Natural killer cell (primary cell): ENCODE results near the gene PTPRN2. TPM values are rescaled to one million over a fixed set of nuclear protein-coding genes. Genes with fewer than 3 reads are reported as not detected.

Source experiments
- ATAC-seq, 3 donors: fragments of 150-1000 bp in 2 of 3; fragments of 200-7000 bp in 1 of 3; cut with Tn5 transposase; 1 replicate in 1 of 3; 2 replicates in 2 of 3; pipeline ENCODE4 v1.10.0; 2021; ENCODE audit warnings: mild to moderate bottlenecking in 2 of 3, moderate library complexity in 2 of 3
- DNase-seq, 2 donors: peaks; one replicate each; pipeline versions ENCODE4 v3.0.0 to v3.0.0-alpha.2; 2013 to 2021; ENCODE audit warnings: mixed read lengths in 1 of 2
- H3K27ac ChIP-seq: one replicate; pipeline ENCODE4 v1.5.1; 2013; ENCODE audit warnings: mild to moderate bottlenecking, low read length
- H3K27me3 ChIP-seq: one replicate; pipeline ENCODE4 v1.6.1; 2013; ENCODE audit warnings: low read length; ENCODE audit not compliant: control insufficient read depth, insufficient read depth
- H3K36me3 ChIP-seq: one replicate; pipeline ENCODE4 v1.6.1; 2013; ENCODE audit warnings: low read length; ENCODE audit not compliant: control insufficient read depth, insufficient read depth
- H3K4me1 ChIP-seq: one replicate; pipeline ENCODE4 v1.6.1; 2013; ENCODE audit warnings: low read length; ENCODE audit not compliant: control insufficient read depth, insufficient read depth
- H3K4me3 ChIP-seq: one replicate; pipeline ENCODE4 v1.5.1; 2013; ENCODE audit warnings: low read length
- H3K9me3 ChIP-seq: one replicate; pipeline ENCODE4 v1.6.1; 2013; ENCODE audit warnings: low read length; ENCODE audit not compliant: control insufficient read depth, insufficient read depth
- H3K27ac Mint-ChIP-seq, 2 donors: one replicate each; pipeline ENCODE4 v1.8.0; 2022; ENCODE audit warnings: mild to moderate bottlenecking in 2 of 2, mixed read lengths in 2 of 2, moderate library complexity in 1 of 2
- H3K27me3 Mint-ChIP-seq, 2 donors: one replicate each; pipeline ENCODE4 v1.8.0; 2022; ENCODE audit warnings: low read depth in 2 of 2, mixed read lengths in 2 of 2
- H3K36me3 Mint-ChIP-seq: one replicate; pipeline ENCODE4 v1.8.0; 2022; ENCODE audit warnings: mixed read lengths
- H3K4me1 Mint-ChIP-seq, 2 donors: one replicate each; pipeline ENCODE4 v1.8.0; 2022; ENCODE audit warnings: mixed read lengths in 2 of 2
- H3K4me3 Mint-ChIP-seq: one replicate; pipeline ENCODE4 v1.8.0; 2022; ENCODE audit warnings: mild to moderate bottlenecking, moderate library complexity, mixed read lengths
- H3K9me3 Mint-ChIP-seq, 2 donors: one replicate each; pipeline ENCODE4 v1.8.0; 2022; ENCODE audit warnings: mixed read lengths in 2 of 2
- WGBS: methylation state at CpG from one replicate; pipeline ENCODE4 v1.1.7; 2013; ENCODE audit warnings: missing lambda C conversion rate; ENCODE audit not compliant: insufficient coverage; 5-methylcytosine and 5-hydroxymethylcytosine counted together
- intact Hi-C: fragments of 100-400 bp; cut with micrococcal nuclease; formaldehyde crosslinking; loops from one replicate; pipeline ENCODE4 v1.14.2; 2022
- total RNA-seq, 4 donors: library from RNA; stranded (reverse); fragments of 120-200 nt in 1 of 4; gene quantifications; one replicate each; pipeline versions ENCODE4 v1.2.3 to v1.2.4, GENCODE V29; 2013 to 2022
- TF ChIP-seq, protein P1 (sequence below): fragments of 200-600 bp; IDR thresholded peaks from one replicate; pipeline ENCODE4 v1.8.0; 2022; ENCODE audit warnings: antibody characterized with exemption

The PTPRN2 gene
- total RNA-seq, 3 donors from 2014 or later (not counting 1 experiment from before 2014, with no cell fraction given) = 1.3 to 2.5 (median 1.9) TPM

DNA sequence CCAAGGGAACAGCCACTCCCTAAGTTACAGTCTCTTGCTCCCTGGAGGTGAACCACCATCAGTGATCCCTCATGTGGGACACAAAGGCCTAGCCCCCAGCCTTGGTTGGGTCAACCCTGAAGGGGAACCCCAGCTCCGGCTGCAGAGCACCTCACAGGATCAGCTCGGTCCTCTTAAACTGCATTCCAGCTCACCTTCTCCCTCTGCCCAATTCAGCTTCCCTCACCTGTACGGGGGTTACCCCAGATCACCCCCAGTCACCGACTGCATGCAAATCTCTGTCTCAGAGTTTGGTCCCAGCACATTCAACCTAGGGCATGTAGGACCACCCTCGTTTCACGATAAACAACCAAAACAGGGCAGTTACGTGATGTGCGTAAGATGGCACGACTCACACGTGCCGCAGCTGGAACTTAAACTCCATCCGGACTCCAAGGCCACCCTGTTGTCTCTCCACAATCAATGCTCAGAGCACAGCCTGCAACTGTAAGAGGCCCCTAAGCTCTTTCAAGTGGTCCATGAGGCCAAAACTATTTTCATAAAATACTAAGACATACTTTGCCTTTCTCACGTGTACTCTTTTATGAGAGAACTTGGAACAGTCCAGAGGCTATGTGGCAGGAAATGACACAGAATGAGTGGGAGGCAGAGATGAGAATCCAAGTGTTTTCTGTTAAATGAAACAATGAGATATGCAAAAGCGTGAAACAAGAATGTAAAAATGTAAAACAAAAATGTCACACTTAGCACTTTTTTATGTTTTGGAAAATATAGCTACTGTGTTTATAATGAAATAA is 285.2 kb downstream of the PTPRN2 start:
- Histone ChIP-seq H3K9me3 (no peaks in the 10 kb centered on the region), H3K4me1 (no peaks in the 10 kb centered on the region), H3K4me3 (no peak overlapping the region), H3K27me3 (no peaks in the 10 kb centered on the region), H3K36me3 (no peaks in the 10 kb centered on the region), H3K27ac (no peak overlapping the region)
- H3K27ac Mint-ChIP-seq = no peak overlapping the region
- H3K36me3 Mint-ChIP-seq = no peaks in the 10 kb centered on the region
- H3K4me1 Mint-ChIP-seq = no peaks in the 10 kb centered on the region
- no peak overlapping the region for H3K4me3 Mint-ChIP-seq
- H3K27me3 Mint-ChIP-seq = peaks cover 0 to 3% of the 10 kb centered on the region in 2 donors
- TF ChIP-seq, protein P1, sequence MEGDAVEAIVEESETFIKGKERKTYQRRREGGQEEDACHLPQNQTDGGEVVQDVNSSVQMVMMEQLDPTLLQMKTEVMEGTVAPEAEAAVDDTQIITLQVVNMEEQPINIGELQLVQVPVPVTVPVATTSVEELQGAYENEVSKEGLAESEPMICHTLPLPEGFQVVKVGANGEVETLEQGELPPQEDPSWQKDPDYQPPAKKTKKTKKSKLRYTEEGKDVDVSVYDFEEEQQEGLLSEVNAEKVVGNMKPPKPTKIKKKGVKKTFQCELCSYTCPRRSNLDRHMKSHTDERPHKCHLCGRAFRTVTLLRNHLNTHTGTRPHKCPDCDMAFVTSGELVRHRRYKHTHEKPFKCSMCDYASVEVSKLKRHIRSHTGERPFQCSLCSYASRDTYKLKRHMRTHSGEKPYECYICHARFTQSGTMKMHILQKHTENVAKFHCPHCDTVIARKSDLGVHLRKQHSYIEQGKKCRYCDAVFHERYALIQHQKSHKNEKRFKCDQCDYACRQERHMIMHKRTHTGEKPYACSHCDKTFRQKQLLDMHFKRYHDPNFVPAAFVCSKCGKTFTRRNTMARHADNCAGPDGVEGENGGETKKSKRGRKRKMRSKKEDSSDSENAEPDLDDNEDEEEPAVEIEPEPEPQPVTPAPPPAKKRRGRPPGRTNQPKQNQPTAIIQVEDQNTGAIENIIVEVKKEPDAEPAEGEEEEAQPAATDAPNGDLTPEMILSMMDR = no peak
- ATAC-seq = no peak
- intact Hi-C loops = no loop called here
- DNase-seq = no peak
- H3K9me3 Mint-ChIP-seq = peaks cover under 1 to 3% of the 10 kb centered on the region in 2 donors
- WGBS = 83% methylated on average over 14 of the region's 14 CpGs

- no peaks in the 10 kb centered on the region for H3K4me1 ChIP-seq
- ATAC-seq (no peak), DNase-seq (no peak)
- 90% methylated on average over 10 of the region's 10 CpGs for WGBS
- Mint-ChIP-seq H3K27ac (no peak overlapping the region), H3K4me3 (no peak overlapping the region), H3K36me3 (no peaks in the 10 kb centered on the region), H3K9me3 (no peaks in the 10 kb centered on the region), H3K27me3 (peaks cover 0 to 3% of the 10 kb centered on the region in 2 donors), H3K4me1 (no peaks in the 10 kb centered on the region)
- no peaks in the 10 kb centered on the region for H3K27me3 ChIP-seq
- intact Hi-C loops = no loop called here
- H3K27ac ChIP-seq = no peak overlapping the region
- H3K9me3 ChIP-seq = no peaks in the 10 kb centered on the region
- TF ChIP-seq, protein P1 = no peak
- no peak overlapping the region for H3K4me3 ChIP-seq
- H3K36me3 ChIP-seq = no peaks in the 10 kb centered on the region
Measured at GRCh38 chr7:158301207-158301606, 286.4 kb downstream of the PTPRN2 start.

GRCh38 chr7:158300427-158300826 is 287.2 kb downstream of the PTPRN2 start:
- H3K9me3 Mint-ChIP-seq = peaks cover 0 to 2% of the 10 kb centered on the region in 2 donors
- H3K27ac ChIP-seq = no peak overlapping the region
- no peaks in the 10 kb centered on the region for H3K4me1 ChIP-seq
- no peak overlapping the region for H3K4me3 Mint-ChIP-seq
- TF ChIP-seq, protein P1 = no peak
- no peaks in the 10 kb centered on the region for H3K27me3 ChIP-seq
- no peaks in the 10 kb centered on the region for H3K36me3 ChIP-seq
- peaks cover 0 to 5% of the 10 kb centered on the region in 2 donors for H3K27me3 Mint-ChIP-seq
- no peaks in the 10 kb centered on the region for H3K4me1 Mint-ChIP-seq
- no peak for ATAC-seq
- no peak overlapping the region for H3K4me3 ChIP-seq
- H3K9me3 ChIP-seq = no peaks in the 10 kb centered on the region
- H3K36me3 Mint-ChIP-seq = no peaks in the 10 kb centered on the region
- DNase-seq = no peak
- intact Hi-C loops = no loop called here
- WGBS = 87% methylated on average over 15 of the region's 16 CpGs
- H3K27ac Mint-ChIP-seq = no peak overlapping the region

- 57% methylated on average over 4 of the region's 4 CpGs for WGBS
- Histone ChIP-seq H3K27ac (no peak overlapping the region), H3K36me3 (no peaks in the 10 kb centered on the region), H3K27me3 (no peaks in the 10 kb centered on the region), H3K9me3 (no peaks in the 10 kb centered on the region), H3K4me1 (no peaks in the 10 kb centered on the region), H3K4me3 (no peak overlapping the region)
- intact Hi-C loops = no loop called here
- Mint-ChIP-seq H3K36me3 (no peaks in the 10 kb centered on the region), H3K27me3 (peaks cover 0 to 5% of the 10 kb centered on the region in 2 donors), H3K4me1 (no peaks in the 10 kb centered on the region), H3K4me3 (no peak overlapping the region), H3K27ac (no peak overlapping the region), H3K9me3 (peaks cover 0 to 2% of the 10 kb centered on the region in 2 donors)
- ATAC-seq (no peak), DNase-seq (no peak)
- TF ChIP-seq, protein P1 = no peak
Measured at GRCh38 chr7:158299607-158300006, 288.0 kb downstream of the PTPRN2 start.
